Measurements from ENCODE around the gene GPR161. TPM values are rescaled to one million over a fixed set of nuclear protein-coding genes. Genes with fewer than 3 reads are reported as not detected.
"Not testable (repeated sequence)": the region's sequence is repeated elsewhere in the genome, so short reads cannot be mapped to it uniquely, and the experiment has no call there.

GPR161 gene
- total and polyA plus RNA-seq, 8 donors: 1.1 to 8.1 (median 4.2) TPM

- no peak for TF ChIP-seq POLR2A (IDR thresholded peaks at IDR 0.05)
- TF ChIP-seq POLR2AphosphoS5 (IDR thresholded peaks at IDR 0.05): no peak
- no peak for TF ChIP-seq CTCF (IDR thresholded peaks at IDR 0.05)
- no peak for TF ChIP-seq EP300 (IDR thresholded peaks at IDR 0.05)
- no peak overlapping the region for H3K27ac ChIP-seq
- 88 to 100% (median 97%) methylated on average over 1 of the region's 1 CpG for WGBS, 5 donors
- peaks cover 0 to 44% (median 30%) of the 10 kb centered on the region in 4 donors for H3K36me3 ChIP-seq
- H3K4me1 ChIP-seq: peaks cover 0 to 13% (median under 1%) of the 10 kb centered on the region in 4 donors
- no peak overlapping the region for H3K4me3 ChIP-seq
- no peak for DNase-seq
- no peaks in the 10 kb centered on the region for H3K27me3 ChIP-seq
- intact Hi-C loops (cut with DNase I; ENCODE audit: low total_unique reads): no loop called here
- no peaks in the 10 kb centered on the region for H3K9me3 ChIP-seq
Observed at GRCh38 chr1:168057355-168057754, 79.4 kb downstream of the GPR161 start.

GRCh38 chr1:168056152-168056551 lies 80.6 kb downstream of the GPR161 start:
- Histone ChIP-seq H3K36me3 (peaks cover 0 to 48% (median 37%) of the 10 kb centered on the region in 4 donors), H3K4me1 (peaks cover 0 to 13% (median 4%) of the 10 kb centered on the region in 4 donors)
- H3K27ac ChIP-seq; intact Hi-C loops (cut with DNase I; ENCODE audit: low total_unique reads); H3K9me3 ChIP-seq; H3K4me3 ChIP-seq; H3K27me3 ChIP-seq; DNase-seq: not testable (repeated sequence)
- WGBS, 5 donors: 64 to 90% (median 86%) methylated on average over 22 to 35 of the region's 35 CpGs

GRCh38 chr1:168054117-168054516 lies 82.6 kb downstream of the GPR161 start:
- intact Hi-C loops (cut with DNase I; ENCODE audit: low total_unique reads): no loop called here
- no peak overlapping the region for H3K4me3 ChIP-seq
- no peak for TF ChIP-seq CTCF (IDR thresholded peaks at IDR 0.05)
- TF ChIP-seq POLR2A (IDR thresholded peaks at IDR 0.05): no peak
- no peak for TF ChIP-seq POLR2AphosphoS5 (IDR thresholded peaks at IDR 0.05)
- no peak for TF ChIP-seq EP300 (IDR thresholded peaks at IDR 0.05)
- no peak overlapping the region for H3K27ac ChIP-seq
- H3K27me3 ChIP-seq: no peaks in the 10 kb centered on the region
- H3K36me3 ChIP-seq: peaks cover 0 to 50% (median 35%) of the 10 kb centered on the region in 4 donors
- H3K4me1 ChIP-seq: peaks cover 0 to 16% (median 4%) of the 10 kb centered on the region in 4 donors
- 67 to 79% (median 75%) methylated on average over 3 of the region's 3 CpGs for WGBS, 5 donors
- DNase-seq: no peak
- H3K9me3 ChIP-seq: no peaks in the 10 kb centered on the region

- Histone ChIP-seq H3K4me1 (peaks cover 0 to 16% (median 4%) of the 10 kb centered on the region in 4 donors), H3K9me3 (no peaks in the 10 kb centered on the region), H3K4me3 (no peak overlapping the region), H3K27ac (no peak overlapping the region), H3K36me3 (peaks cover 0 to 51% (median 36%) of the 10 kb centered on the region in 4 donors), H3K27me3 (no peaks in the 10 kb centered on the region)
- TF ChIP-seq POLR2A (IDR thresholded peaks at IDR 0.05) (no peak), EP300 (IDR thresholded peaks at IDR 0.05) (no peak), CTCF (IDR thresholded peaks at IDR 0.05) (no peak), POLR2AphosphoS5 (IDR thresholded peaks at IDR 0.05) (no peak)
- intact Hi-C loops (cut with DNase I; ENCODE audit: low total_unique reads): no loop called here
- WGBS, 5 donors: 88 to 100% (median 91%) methylated on average over 2 of the region's 2 CpGs
- no peak for DNase-seq
Observed at GRCh38 chr1:168053681-168054080, 83.0 kb downstream of the GPR161 start.

- 74 to 90% (median 84%) methylated on average over 1 of the region's 1 CpG for WGBS, 5 donors
- no peak for TF ChIP-seq POLR2AphosphoS5 (IDR thresholded peaks at IDR 0.05)
- TF ChIP-seq EP300 (IDR thresholded peaks at IDR 0.05): no peak
- H3K27ac ChIP-seq: no peak overlapping the region
- no peak for DNase-seq
- H3K4me3 ChIP-seq: no peak overlapping the region
- H3K9me3 ChIP-seq: no peaks in the 10 kb centered on the region
- no peaks in the 10 kb centered on the region for H3K27me3 ChIP-seq
- peaks cover 0 to 23% (median 6%) of the 10 kb centered on the region in 4 donors for H3K4me1 ChIP-seq
- intact Hi-C loops (cut with DNase I; ENCODE audit: low total_unique reads): no loop called here
- peaks cover 0 to 37% (median 30%) of the 10 kb centered on the region in 4 donors for H3K36me3 ChIP-seq
Observed at GRCh38 chr1:168050880-168051279, 85.8 kb downstream of the GPR161 start.
